ENCODE measurements around the gene ELAVL2.

ELAVL2 gene

GRCh38 chr9:23721466-23721865, 104.6 kb downstream of the ELAVL2 start:
- DNase-seq (ENCODE audit: low spot score): no peak

DNA sequence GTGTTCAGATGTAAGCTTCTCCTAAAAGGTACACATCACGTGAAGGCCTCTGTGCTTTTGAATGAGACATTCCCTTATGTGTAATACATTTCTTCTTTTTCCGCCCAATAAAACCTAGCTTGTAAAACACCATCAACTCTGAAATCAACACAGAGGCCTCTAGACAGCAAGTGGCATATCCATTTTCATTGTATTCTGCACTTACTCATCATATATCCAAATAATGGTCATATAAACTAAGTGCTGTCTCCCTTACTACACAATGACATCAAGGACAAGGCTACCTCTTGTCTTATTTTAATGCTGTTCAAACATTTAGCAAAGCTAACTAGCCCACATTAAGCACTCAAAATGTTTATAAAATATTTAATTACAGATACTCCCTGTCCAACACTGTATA, 108.5 kb downstream of the ELAVL2 start:
- DNase-seq (ENCODE audit: low spot score): no peak

GRCh38 chr9:23707249-23707648, 118.8 kb downstream of the ELAVL2 start:
- no peak for DNase-seq (ENCODE audit: low spot score)

DNA sequence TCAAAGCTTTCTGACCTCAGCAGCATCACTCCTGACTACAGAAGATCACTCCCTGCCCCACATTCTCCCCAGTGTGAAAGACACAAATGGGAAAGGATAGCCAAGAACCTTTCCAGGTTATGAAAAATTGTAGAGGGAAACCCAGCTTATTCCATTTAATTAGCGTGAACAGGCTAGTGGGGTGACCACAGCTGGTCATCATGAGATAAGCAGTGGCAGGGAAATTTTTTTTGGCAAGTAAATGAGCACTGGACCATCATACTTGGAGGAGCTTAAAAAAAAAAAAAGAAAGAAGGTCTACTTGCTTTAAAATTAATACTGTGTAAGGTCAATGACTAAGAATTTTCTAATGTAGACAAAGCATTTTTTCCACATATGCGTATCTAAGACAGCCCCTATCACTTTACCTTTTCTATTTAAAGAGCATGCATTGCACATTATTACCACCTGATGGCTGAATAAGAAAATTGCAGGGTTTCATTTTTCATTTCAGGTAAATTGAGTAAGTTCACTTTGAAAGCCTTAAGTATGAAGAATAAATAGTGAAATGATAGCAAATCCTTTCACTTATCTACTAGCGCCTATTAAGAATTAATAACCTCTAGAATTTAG, 123.6 kb downstream of the ELAVL2 start:
- no peak for DNase-seq (ENCODE audit: low spot score)

GRCh38 chr9:23701291-23701690, 124.7 kb downstream of the ELAVL2 start:
- DNase-seq (ENCODE audit: low spot score): no peak

DNA sequence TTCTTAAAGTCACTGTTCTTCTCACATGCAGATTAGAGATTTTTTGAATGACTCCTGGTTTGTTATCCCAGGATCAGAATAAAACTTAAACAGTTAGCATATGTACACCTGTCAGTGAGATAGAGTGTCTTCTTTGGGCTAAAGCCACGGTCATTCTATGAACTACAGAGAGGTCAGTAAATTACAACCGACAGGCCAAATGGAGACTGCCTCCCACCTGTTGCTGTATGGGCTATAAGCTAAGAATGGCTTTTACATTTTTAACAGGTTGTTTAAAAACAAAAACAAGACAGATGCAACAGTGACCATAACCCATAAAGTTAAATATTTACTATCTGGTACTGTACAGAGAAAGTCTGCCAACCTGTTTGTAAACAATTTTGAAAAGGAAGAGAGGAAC, 125.7 kb downstream of the ELAVL2 start:
- DNase-seq (ENCODE audit: low spot score): no peak

DNA sequence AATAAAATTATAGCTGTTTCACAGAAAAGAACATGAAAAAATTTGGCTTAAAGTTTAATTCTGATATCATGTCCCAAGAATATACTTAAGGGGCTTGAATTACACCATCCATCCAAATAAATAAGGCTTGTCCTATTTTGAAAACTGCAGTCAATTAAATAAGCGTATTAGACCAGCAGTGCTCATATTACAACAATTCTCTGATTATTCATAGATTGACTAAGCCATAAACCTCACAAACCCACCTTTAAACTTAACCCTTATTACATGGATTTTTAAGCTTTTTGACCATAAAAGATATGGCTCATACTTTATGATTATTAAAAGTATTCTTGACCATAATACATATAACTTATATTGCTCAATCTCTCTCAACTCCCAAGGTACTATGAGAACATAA, 127.9 kb downstream of the ELAVL2 start:
- no peak for DNase-seq (ENCODE audit: low spot score)

DNA sequence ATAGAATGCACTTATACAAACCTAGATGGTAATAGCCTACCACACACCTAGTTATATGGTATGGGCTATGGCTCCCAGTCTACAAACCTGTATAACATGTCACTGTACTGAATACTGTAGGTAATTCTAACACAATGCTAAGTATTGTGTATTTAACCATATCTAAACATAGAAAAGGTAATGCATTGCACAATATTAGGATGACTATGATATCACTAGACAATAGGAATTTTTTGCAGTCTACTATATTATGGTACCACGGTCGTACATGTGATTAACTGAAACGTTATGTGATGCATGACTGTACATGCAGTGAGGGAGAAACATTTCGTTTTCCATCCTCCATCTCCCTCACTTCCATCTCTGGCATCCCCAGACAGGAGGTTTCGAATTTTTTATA, 130.5 kb downstream of the ELAVL2 start:
- DNase-seq (ENCODE audit: low spot score): no peak

DNA sequence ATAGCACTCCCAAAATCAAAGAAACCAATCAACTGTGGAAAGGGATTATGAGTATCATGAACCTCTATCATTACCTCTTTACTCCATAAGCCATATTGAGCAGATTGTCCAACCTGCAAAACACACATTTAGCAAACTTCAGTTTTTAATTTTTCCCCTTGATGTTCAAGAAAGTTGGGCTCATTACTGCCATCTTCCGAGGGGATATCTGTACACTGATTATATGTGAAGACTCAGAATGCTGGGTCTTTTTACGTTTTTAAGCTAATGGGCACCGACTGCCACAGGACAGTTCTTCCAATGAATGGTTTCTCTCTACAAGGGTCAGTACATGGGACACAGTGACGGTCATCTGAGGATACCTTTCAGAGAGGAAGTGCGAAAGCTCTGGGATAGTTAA, 132.7 kb downstream of the ELAVL2 start:
- no peak for DNase-seq (ENCODE audit: low spot score)

- no peak for DNase-seq (ENCODE audit: low spot score)
Measured at GRCh38 chr9:23686896-23687295, 139.1 kb downstream of the ELAVL2 start.

DNA sequence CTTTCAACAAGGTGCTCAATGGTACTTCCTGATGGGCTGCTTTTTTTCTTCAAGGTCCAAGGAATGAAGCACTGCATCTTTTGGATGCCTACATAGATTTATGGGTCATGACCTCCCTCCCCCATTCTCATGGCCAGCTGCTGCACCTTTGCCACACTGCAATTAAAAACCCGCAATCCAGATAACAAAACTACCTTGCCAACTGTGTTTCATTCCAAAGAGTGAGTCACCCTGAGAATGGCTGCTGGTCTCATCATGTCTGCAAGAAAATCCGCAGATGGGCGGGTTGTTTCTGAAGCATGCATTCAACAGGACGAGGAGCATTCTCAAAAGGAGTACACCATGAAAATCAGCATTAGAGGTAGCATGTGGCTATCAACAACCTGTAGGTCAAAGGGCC, 139.8 kb downstream of the ELAVL2 start:
- no peak for DNase-seq (ENCODE audit: low spot score)

DNA sequence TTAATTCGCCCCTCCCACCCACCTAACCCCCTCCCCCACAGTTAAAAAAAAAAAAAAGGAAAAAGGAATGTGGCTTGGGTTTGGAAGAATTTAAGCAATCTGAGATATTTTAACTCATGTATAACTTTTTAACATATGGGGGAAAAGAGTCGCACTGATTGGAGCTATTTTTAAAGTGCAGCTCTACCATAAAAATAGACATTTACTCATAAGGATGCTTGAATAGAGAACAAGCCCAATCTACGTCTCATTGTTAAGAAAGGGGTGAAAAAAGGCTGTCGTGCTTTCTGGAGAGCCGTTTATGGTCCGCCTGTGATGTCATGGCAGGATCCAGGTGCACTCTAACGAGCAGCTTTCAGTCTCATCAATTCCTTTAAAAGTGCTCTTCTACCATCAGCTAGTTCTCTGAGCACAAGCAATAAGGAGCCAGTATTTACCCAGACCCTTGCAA, 142.4 kb downstream of the ELAVL2 start:
- no peak for DNase-seq (ENCODE audit: low spot score)

DNA sequence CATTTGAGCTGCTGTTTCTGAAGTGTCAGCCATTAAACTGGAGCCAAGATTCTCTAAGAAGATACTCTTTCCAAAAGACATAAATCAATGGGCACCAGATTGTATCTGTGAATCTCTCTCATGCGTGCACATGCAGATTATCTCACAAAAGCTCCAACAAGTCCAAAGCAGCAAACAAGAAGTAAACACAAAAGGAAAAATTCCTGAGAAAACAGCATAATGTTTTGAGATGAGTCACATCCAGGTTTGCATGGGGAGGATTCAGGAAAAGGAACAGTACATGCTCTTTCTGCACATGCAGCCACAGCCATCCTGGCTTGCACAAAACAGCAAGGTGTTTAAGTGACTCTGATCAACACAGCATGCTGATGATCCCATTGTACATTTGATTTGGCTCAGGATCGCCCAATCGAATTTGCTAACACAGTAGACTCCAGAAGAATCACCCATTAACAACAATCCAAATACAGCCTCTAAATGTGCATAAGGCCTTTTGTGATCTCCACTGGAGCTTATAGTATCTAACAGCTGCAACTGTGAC, 143.1 kb downstream of the ELAVL2 start:
- DNase-seq (ENCODE audit: low spot score): no peak

DNA sequence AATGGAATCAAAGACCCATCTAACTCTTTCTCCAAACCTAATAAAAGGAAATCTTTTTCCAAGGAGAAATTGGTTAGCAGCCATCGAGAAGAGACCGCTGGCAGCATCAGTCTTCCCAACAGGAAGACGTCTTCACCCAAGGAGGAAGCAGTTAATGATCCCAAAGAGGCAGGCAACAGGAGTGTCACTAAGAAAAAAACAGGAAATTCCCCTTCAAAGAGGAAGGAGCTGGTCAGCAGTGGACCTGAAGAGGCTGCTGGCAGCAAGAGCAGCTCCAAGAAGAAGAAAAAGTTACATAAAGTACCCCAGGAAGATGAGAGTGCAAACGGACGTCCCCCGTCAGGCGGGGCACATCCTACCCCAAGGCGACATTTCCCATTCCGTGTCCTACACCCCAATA, 143.7 kb downstream of the ELAVL2 start:
- DNase-seq (ENCODE audit: low spot score): no peak

GRCh38 chr9:23677446-23677845, 148.6 kb downstream of the ELAVL2 start:
- DNase-seq (ENCODE audit: low spot score): no peak

GRCh38 chr9:23674016-23674585, 151.9 kb downstream of the ELAVL2 start:
- DNase-seq (ENCODE audit: low spot score): no peak

DNA sequence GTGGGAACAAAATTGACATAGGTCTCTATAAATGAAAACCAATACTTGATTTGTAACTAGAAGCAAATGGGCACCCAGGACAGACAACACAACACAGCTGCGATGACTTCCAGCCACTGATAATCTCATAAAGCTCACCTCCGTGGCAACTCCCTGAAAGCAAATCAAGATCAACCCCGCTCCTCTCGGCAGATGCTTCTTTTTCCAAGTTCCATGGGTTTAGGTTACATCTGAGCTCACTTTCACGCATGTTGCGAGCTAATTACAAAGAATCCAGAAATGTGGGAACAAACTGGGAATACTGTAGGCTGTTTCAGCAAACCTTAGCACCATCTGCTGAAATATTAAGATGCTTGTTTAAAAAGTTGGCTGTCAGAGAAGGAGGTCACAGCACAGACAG, 153.9 kb downstream of the ELAVL2 start:
- DNase-seq (ENCODE audit: low spot score): no peak

DNA sequence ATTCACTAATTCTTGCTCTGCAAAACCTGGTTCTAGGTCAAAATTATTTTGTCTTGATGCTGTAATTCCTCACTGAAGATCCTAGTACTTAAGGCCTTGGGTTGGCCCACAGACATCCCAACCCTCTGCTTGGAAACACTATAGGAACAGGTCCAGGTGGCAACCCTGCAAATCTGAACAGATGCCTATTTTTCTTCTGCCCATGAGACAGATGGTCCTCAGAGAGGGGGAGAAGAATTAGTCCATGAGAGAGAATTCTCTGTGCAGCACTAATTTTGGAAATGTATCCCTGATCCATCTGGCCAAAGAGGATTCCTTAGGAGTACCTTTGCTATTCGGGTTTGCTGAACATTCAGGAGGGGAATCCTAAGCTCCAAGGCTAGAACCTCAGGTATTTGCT, 156.3 kb downstream of the ELAVL2 start:
- DNase-seq (ENCODE audit: low spot score): no peak

DNA sequence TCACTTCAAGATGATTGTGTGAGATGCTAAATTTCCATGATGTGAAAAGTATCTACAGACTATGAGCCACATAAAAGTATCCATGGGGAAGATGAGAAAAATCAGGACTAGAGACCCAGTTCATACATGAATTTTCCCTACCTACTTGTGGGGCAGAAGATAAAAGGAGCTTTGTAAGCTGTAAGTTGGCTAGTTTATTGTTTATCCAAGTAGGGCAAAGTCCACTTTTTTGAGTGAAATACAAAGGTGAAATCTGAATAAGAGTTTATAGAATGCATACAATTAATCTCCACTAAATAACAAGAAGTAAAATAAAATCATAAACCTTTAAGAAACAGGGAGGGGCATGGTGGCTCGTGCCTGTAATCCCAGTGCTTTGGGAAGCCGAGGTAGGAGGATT, 160.4 kb downstream of the ELAVL2 start:
- no peak for DNase-seq (ENCODE audit: low spot score)

DNA sequence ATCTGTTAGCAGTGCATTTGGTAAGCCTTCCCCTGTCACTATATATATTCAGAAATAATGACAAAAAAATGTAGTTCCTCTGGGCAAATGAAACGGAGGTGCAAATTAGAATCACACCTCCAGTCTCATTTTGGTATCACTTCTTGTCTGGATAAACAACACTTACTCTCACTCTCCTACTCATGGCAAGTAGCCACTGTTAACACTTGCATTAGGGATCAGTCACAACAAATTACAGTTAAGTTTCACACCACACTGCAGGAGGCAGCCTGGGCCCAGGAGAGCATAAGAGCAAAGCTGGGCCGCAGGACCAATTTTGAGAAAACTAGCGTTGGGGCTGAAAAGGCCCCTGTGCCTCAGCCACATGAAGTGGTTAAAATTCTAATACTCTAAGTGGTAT, 161.0 kb downstream of the ELAVL2 start:
- DNase-seq (ENCODE audit: low spot score): no peak

GRCh38 chr9:23663946-23664345, 162.1 kb downstream of the ELAVL2 start:
- DNase-seq (ENCODE audit: low spot score): no peak

DNA sequence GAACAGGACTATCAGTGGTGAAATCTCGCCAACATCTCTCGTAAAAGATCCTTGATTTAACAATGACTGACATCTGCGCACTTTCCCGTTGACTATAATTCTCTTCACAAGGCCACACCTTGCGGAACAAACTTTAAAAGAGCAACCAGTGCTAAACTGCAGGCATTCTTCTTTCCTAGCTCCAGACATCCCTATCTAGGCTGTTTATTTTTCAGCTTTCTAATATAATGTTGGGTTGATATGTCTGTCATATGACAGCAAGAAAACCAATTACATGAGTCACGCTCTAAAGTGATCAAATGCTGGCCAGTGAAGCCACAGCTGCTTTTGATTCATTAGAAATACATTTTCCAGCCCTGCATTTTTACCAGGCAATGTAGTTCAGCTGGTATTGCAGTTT, 162.5 kb downstream of the ELAVL2 start:
- no peak for DNase-seq (ENCODE audit: low spot score)

GRCh38 chr9:23663125-23663524, 162.9 kb downstream of the ELAVL2 start:
- DNase-seq (ENCODE audit: low spot score): no peak

- DNase-seq (ENCODE audit: low spot score): no peak
Measured at GRCh38 chr9:23662320-23662719, 163.7 kb downstream of the ELAVL2 start.
